KG1 (cell line): ENCODE measurements around the gene SMNDC1.
A peak's percentile ranks its signal among the peaks of the same experiment; 100 is the strongest.
"Not testable (repeated sequence)": the region's sequence is repeated elsewhere in the genome, so short reads cannot be mapped to it uniquely, and the experiment has no call there.

Experiments used
- DNase-seq: peaks from one replicate; lab custom pipeline; 2025; lab: John Stamatoyannopoulos, UW

The SMNDC1 gene

GRCh38 chr10:110304780-110305421, at the start of gene SMNDC1:
SMNDC1 (minus strand) TSS chr10:110304920; CDS start chr10:110303587, 1,333 bp downstream.
- peak; percentile 97 for DNase-seq

- peak; percentile 60 for DNase-seq
Observed at GRCh38 chr10:110354322-110354766, 49.6 kb upstream of the SMNDC1 start.

GRCh38 chr10:110353244-110354119, 48.8 kb upstream of the SMNDC1 start:
- DNase-seq, result no peak

GRCh38 chr10:110352930-110353243, 48.2 kb upstream of the SMNDC1 start:
- DNase-seq, result no peak

GRCh38 chr10:110350812-110351211, 46.1 kb upstream of the SMNDC1 start:
- no peak for DNase-seq

- no peak for DNase-seq
Observed at GRCh38 chr10:110349831-110350230, 45.1 kb upstream of the SMNDC1 start.

- no peak for DNase-seq
Observed at GRCh38 chr10:110349386-110349785, 44.7 kb upstream of the SMNDC1 start.

- no peak for DNase-seq
Observed at GRCh38 chr10:110348336-110348735, 43.6 kb upstream of the SMNDC1 start.

- DNase-seq, result no peak
Observed at GRCh38 chr10:110346914-110347313, 42.2 kb upstream of the SMNDC1 start.

- no peak for DNase-seq
Observed at GRCh38 chr10:110345286-110345685, 40.6 kb upstream of the SMNDC1 start.

- no peak for DNase-seq
Observed at GRCh38 chr10:110344622-110345021, 39.9 kb upstream of the SMNDC1 start.

- DNase-seq, result no peak
Observed at GRCh38 chr10:110343947-110344346, 39.2 kb upstream of the SMNDC1 start.

GRCh38 chr10:110340816-110341215, 36.1 kb upstream of the SMNDC1 start:
- no peak for DNase-seq

GRCh38 chr10:110340122-110340521, 35.4 kb upstream of the SMNDC1 start:
- no peak for DNase-seq

GRCh38 chr10:110337906-110338305, 33.2 kb upstream of the SMNDC1 start:
- no peak for DNase-seq

- no peak for DNase-seq
Observed at GRCh38 chr10:110337401-110337800, 32.7 kb upstream of the SMNDC1 start.

- no peak for DNase-seq
Observed at GRCh38 chr10:110336111-110336721, 31.5 kb upstream of the SMNDC1 start.

- no peak for DNase-seq
Observed at GRCh38 chr10:110335314-110336064, 30.8 kb upstream of the SMNDC1 start.

GRCh38 chr10:110334061-110334656, 29.4 kb upstream of the SMNDC1 start:
- DNase-seq, result no peak

GRCh38 chr10:110331226-110331795, 26.6 kb upstream of the SMNDC1 start:
- not testable (repeated sequence) for DNase-seq

- DNase-seq, result no peak
Observed at GRCh38 chr10:110330675-110331074, 26.0 kb upstream of the SMNDC1 start.
